Thymus (tissue), 11 donors: ENCODE results near the gene RBM19. TPM values are rescaled to one million over a fixed set of nuclear protein-coding genes. Genes with fewer than 3 reads are reported as not detected.
"Not testable (repeated sequence)": the region's sequence is repeated elsewhere in the genome, so short reads cannot be mapped to it uniquely, and the experiment has no call there.

Experiments used
- DNase-seq, 9 donors: peaks; one replicate each; pipeline ENCODE4 v3.0.0-alpha.2; 2013; ENCODE audit warnings: low spot score in 9 of 9, low read depth in 6 of 9, missing footprints in 1 of 9
- H3K27ac ChIP-seq, 2 donors: one replicate each; pipeline ENCODE4 v1.5.1; 2013; ENCODE audit warnings: control low read depth in 1 of 2, low read depth in 1 of 2, low read length in 1 of 2, mild to moderate bottlenecking in 1 of 2, moderate library complexity in 1 of 2
- H3K27me3 ChIP-seq, 2 donors: one replicate each; pipeline ENCODE4 v1.5.1; 2013; ENCODE audit warnings: low read length in 1 of 2; ENCODE audit not compliant: control insufficient read depth in 2 of 2, insufficient read depth in 1 of 2
- H3K36me3 ChIP-seq, 2 donors: one replicate each; pipeline ENCODE4 v1.5.1; 2013; ENCODE audit warnings: low read length in 1 of 2, mild to moderate bottlenecking in 1 of 2, moderate library complexity in 1 of 2; ENCODE audit not compliant: control insufficient read depth in 2 of 2, insufficient read depth in 2 of 2
- H3K4me1 ChIP-seq, 2 donors: one replicate each; pipeline ENCODE4 v1.5.1; 2013; ENCODE audit warnings: low read length in 2 of 2; ENCODE audit not compliant: control insufficient read depth in 2 of 2, insufficient read depth in 2 of 2
- H3K4me3 ChIP-seq, 2 donors: one replicate each; pipeline ENCODE4 v1.5.1; 2013; ENCODE audit warnings: low read length in 2 of 2, control low read depth in 1 of 2, mild to moderate bottlenecking in 1 of 2
- H3K9me3 ChIP-seq, 2 donors: one replicate each; pipeline ENCODE4 v1.5.1; 2013; ENCODE audit warnings: low read length in 1 of 2, mild to moderate bottlenecking in 1 of 2; ENCODE audit not compliant: control insufficient read depth in 2 of 2, insufficient read depth in 1 of 2
- WGBS: extraction: QIAGEN DNeasy Blood & Tissue Kit; methylation state at CpG from one replicate; pipeline ENCODE4 v1.1.7; 2013; 5-methylcytosine and 5-hydroxymethylcytosine counted together
- polyA plus RNA-seq: library from polyadenylated mRNA; stranded (reverse); fragments of 200-250 nt; gene quantifications from one replicate; pipeline ENCODE4 v1.2.3, GENCODE V29; 2013
- total RNA-seq: library from RNA; stranded (reverse); fragments of 120-200 nt; gene quantifications from one replicate; pipeline ENCODE4 v1.2.4, GENCODE V29; 2013
- donor health status: healthy.

Gene RBM19
- total and polyA plus RNA-seq, 2 donors = 16.0 to 24.2 TPM

DNA sequence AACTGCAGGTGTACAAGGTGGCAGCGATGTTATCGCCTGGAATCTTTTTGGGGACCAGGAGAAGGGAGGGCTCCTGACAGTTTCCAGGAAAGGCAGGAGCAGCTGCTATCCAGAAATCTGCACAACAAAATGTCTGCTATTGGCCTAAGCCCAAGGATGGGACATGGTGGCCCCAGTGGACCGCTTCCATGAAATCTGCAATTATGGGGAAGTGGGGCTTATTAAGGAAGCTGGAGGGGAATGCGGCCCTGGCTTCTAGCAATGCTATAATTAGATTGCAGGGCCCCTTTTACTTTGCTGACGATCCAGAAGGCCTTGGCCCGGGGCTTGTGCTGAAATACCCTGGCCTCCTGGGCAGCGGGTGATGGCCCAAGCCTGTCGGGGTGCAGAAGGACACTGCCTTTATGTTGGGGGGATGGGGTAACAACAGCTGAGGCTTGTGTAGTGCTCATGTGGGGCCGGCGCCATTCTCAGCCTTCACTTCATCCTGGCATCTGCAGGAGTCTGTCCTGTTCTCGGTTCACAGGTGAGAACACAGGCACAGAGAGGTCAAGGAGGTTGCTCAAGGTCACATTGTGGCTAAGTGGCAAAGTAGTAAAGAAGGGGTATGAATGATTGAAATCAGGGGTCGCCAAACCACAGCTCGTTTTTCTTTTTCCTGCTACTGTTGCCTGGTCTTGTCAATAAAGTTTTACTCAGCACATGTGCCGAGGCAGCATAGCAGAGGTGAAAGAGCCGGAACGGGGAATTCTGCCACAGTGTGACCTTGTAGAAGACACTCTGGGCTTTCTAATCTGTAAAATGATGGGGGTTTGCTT lies 153.5 kb downstream of the RBM19 start:
- no peaks in the 10 kb centered on the region for H3K4me1 ChIP-seq
- H3K27ac ChIP-seq = no peak overlapping the region
- H3K4me3 ChIP-seq = no peak overlapping the region
- no peaks in the 10 kb centered on the region for H3K27me3 ChIP-seq
- no peaks in the 10 kb centered on the region for H3K36me3 ChIP-seq
- H3K9me3 ChIP-seq = peaks cover 0 to 2% of the 10 kb centered on the region in 2 donors
- 92% methylated on average over 16 of the region's 16 CpGs for WGBS
- DNase-seq = no peak

- not testable (repeated sequence) for DNase-seq, H3K4me1 ChIP-seq, H3K27me3 ChIP-seq, H3K27ac ChIP-seq, H3K9me3 ChIP-seq, H3K4me3 ChIP-seq, H3K36me3 ChIP-seq
- 95% methylated on average over 17 of the region's 17 CpGs for WGBS
Observed at GRCh38 chr12:113809462-113810220, 156.5 kb downstream of the RBM19 start.

- H3K4me3 ChIP-seq = no peak overlapping the region
- 96% methylated on average over 19 of the region's 19 CpGs for WGBS
- no peak for DNase-seq
Observed at GRCh38 chr12:113808095-113808951, 157.8 kb downstream of the RBM19 start.

GRCh38 chr12:113805673-113806072 lies 160.5 kb downstream of the RBM19 start:
- H3K36me3 ChIP-seq = no peaks in the 10 kb centered on the region
- 89% methylated on average over 5 of the region's 5 CpGs for WGBS
- H3K4me3 ChIP-seq = no peak overlapping the region
- peaks cover 0 to 2% of the 10 kb centered on the region in 2 donors for H3K9me3 ChIP-seq
- H3K27ac ChIP-seq = no peak overlapping the region
- DNase-seq = no peak
- no peaks in the 10 kb centered on the region for H3K27me3 ChIP-seq
- no peaks in the 10 kb centered on the region for H3K4me1 ChIP-seq

More at GRCh38 chr12:113808095-113808951, 157.8 kb downstream of the RBM19 start:
- Histone ChIP-seq H3K4me1 (no peaks in the 10 kb centered on the region), H3K27ac (no peak overlapping the region), H3K27me3 (no peaks in the 10 kb centered on the region), H3K9me3 (peaks cover 0 to 2% of the 10 kb centered on the region in 2 donors), H3K36me3 (no peaks in the 10 kb centered on the region)

GRCh38 chr12:113804961-113805600 lies 161.0 kb downstream of the RBM19 start:
- Histone ChIP-seq H3K4me1 (no peaks in the 10 kb centered on the region), H3K9me3 (peaks cover 0 to 2% of the 10 kb centered on the region in 2 donors), H3K27me3 (no peaks in the 10 kb centered on the region), H3K27ac (no peak overlapping the region), H3K4me3 (no peak overlapping the region), H3K36me3 (no peaks in the 10 kb centered on the region)
- 89% methylated on average over 16 of the region's 16 CpGs for WGBS
- no peak for DNase-seq

GRCh38 chr12:113803759-113804140 lies 162.4 kb downstream of the RBM19 start:
- H3K27ac ChIP-seq = no peak overlapping the region
- H3K9me3 ChIP-seq = peaks cover 0 to 2% of the 10 kb centered on the region in 2 donors
- H3K27me3 ChIP-seq = no peaks in the 10 kb centered on the region
- no peaks in the 10 kb centered on the region for H3K4me1 ChIP-seq
- no peak overlapping the region for H3K4me3 ChIP-seq
- no peak for DNase-seq
- no peaks in the 10 kb centered on the region for H3K36me3 ChIP-seq
- WGBS = 95% methylated on average over 3 of the region's 3 CpGs

DNA sequence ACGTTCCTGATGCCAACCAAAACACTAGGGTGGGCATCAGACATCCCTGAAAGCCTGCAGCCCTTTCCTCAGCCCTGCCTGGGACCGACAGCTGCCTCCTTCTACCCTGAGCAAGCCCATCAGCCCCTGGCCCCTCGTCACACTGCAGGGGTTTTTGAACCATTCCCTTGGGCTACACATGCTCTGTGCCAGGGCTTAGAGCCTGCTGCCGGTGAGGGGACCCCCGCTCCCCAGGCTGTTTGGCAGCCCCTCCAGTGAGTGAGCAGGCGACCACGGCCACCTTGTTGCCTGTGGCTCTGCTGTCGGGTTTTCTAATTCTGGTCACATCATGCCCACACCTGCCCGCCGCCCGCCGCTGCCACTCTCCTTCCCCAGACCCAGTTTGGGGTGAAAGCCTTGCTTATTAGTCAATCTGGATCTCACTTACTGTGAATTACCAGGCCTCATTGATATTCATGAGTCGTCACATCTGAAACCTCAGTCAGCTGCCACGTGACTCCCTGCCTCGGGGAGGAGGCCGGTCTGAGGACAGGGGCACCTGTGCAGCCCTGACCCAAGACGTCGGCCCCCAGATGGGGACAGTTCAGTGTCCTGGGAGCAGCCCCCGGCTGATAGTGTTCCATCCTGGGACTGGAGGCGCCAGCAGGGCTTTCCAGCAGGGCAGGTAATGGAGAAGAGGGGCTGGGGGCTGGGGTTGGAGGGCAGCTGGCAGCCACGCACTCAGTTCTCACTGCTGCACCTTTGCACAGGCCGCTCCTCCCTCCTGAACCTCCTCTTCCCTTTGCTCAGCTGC lies 163.0 kb downstream of the RBM19 start:
- 90% methylated on average over 22 of the region's 22 CpGs for WGBS
- no peak for DNase-seq

More for the DNA sequence above, 163.0 kb downstream of the RBM19 start:
- H3K9me3 ChIP-seq = no peaks in the 10 kb centered on the region
- no peaks in the 10 kb centered on the region for H3K4me1 ChIP-seq
- H3K36me3 ChIP-seq = no peaks in the 10 kb centered on the region
- no peak overlapping the region for H3K4me3 ChIP-seq
- H3K27ac ChIP-seq = no peak overlapping the region
- H3K27me3 ChIP-seq = no peaks in the 10 kb centered on the region
